SK-N-SH (cell line): ENCODE measurements around the gene SKI.

Experiments
- CTCF ChIP-seq: fragments of 200-600 bp; sonication (generic); IDR thresholded peaks from 2 replicates; pipeline ENCODE4 v1.6.1; 2017; ENCODE audit warnings: antibody characterized with exemption, mild to moderate bottlenecking, moderate library complexity
- EZH2phosphoT487 ChIP-seq: fragments of 200-600 bp; sonication (generic); IDR thresholded peaks from 2 replicates; pipeline ENCODE4 v1.6.1; 2017; ENCODE audit warnings: low read depth, mixed run types, mild to moderate bottlenecking, antibody characterized with exemption, moderate library complexity, borderline replicate concordance
- FOXJ3 ChIP-seq: sonication (generic); formaldehyde crosslinking; IDR thresholded peaks from 2 replicates; pipeline ENCODE4 v1.5.1; 2020; ENCODE audit warnings: mild to moderate bottlenecking, missing genetic modification reagents
- GABPA ChIP-seq: IDR thresholded peaks from 2 replicates; pipeline ENCODE4 v1.4.0; 2012; ENCODE audit warnings: low read depth, mild to moderate bottlenecking
- IRF3 ChIP-seq: fragments of 150-350 bp; IDR thresholded peaks from 2 replicates; pipeline ENCODE4 v1.6.1; 2016; ENCODE audit warnings: mild to moderate bottlenecking, low read depth, low read length
- JUND ChIP-seq: IDR thresholded peaks from 2 replicates; pipeline ENCODE4 v1.4.0; 2012
- MXI1 ChIP-seq: IDR thresholded peaks from 2 replicates; pipeline ENCODE4 v1.6.1; 2012; ENCODE audit warnings: mild to moderate bottlenecking, low read depth, low read length, improper control_type of control experiment
- POLR2AphosphoS5 ChIP-seq: IDR thresholded peaks from 2 replicates; pipeline ENCODE4 v1.6.1; 2012; ENCODE audit warnings: low read depth, low read length
- REST ChIP-seq: IDR thresholded peaks from 2 replicates; pipeline ENCODE4 v1.6.1; 2012; ENCODE audit warnings: mild to moderate bottlenecking, low read depth, low read length, moderate library complexity
- RFX5 ChIP-seq: IDR thresholded peaks from 2 replicates; pipeline ENCODE4 v1.6.1; 2012; ENCODE audit warnings: mild to moderate bottlenecking, improper control_type of control experiment, low read length
- SIN3A ChIP-seq: IDR thresholded peaks from 2 replicates; pipeline ENCODE4 v1.6.1; 2012; ENCODE audit warnings: low read depth, mild to moderate bottlenecking, low read length, moderate library complexity, borderline replicate concordance
- TAF1 ChIP-seq: IDR thresholded peaks from 2 replicates; pipeline ENCODE4 v1.6.1; 2012; ENCODE audit warnings: low read depth, mild to moderate bottlenecking, low read length, moderate library complexity, borderline replicate concordance
- USF2 ChIP-seq: fragments of 150-350 bp; IDR thresholded peaks from 2 replicates; pipeline ENCODE4 v1.6.1; 2017; ENCODE audit warnings: antibody characterized with exemption, low read length, low read depth, borderline replicate concordance

GRCh38 chr1:2183937-2184334 is 44.2 kb upstream of the SKI start:
- TF ChIP-seq CTCF (no peak), SIN3A (no peak), TAF1 (no peak), USF2 (no peak), FOXJ3 (CRISPR knock-in tag) (no peak), POLR2AphosphoS5 (no peak), JUND (no peak), MXI1 (no peak), EZH2phosphoT487 (no peak), IRF3 (no peak), RFX5 (no peak), REST (no peak), GABPA (no peak)
